Astrocyte of the cerebellum (primary cell): ENCODE results near the gene ANKRD40CL.
"Not testable (repeated sequence)": the region's sequence is repeated elsewhere in the genome, so short reads cannot be mapped to it uniquely, and the experiment has no call there.

ENCODE experiments used
- DNase-seq: peaks from one replicate; pipeline ENCODE4 v3.0.0-alpha.2; 2011; ENCODE audit warnings: low read depth
- H3K4me3 ChIP-seq: 2 replicates; pipeline ENCODE4 v1.5.1; 2011; ENCODE audit warnings: mild to moderate bottlenecking, low read depth, low read length, moderate library complexity
- CTCF ChIP-seq: IDR thresholded peaks from 2 replicates; pipeline ENCODE4 v1.5.1; 2012; ENCODE audit warnings: low read length, low read depth, moderate library complexity, mild to moderate bottlenecking; ENCODE audit errors: missing control alignments
- in situ Hi-C: cut with HindIII; loops from 2 replicates; pipeline ENCODE4 v1.10.0; 2017; ENCODE audit warnings: low sequenced_read_pairs

The ANKRD40CL gene

GRCh38 chr17:50807009-50807408 is 39.7 kb upstream of the ANKRD40CL start:
- DNase-seq, result no peak
- H3K4me3 ChIP-seq, result no peak overlapping the region
- TF ChIP-seq CTCF, result no peak
- in situ Hi-C loops, result no loop called here

DNA sequence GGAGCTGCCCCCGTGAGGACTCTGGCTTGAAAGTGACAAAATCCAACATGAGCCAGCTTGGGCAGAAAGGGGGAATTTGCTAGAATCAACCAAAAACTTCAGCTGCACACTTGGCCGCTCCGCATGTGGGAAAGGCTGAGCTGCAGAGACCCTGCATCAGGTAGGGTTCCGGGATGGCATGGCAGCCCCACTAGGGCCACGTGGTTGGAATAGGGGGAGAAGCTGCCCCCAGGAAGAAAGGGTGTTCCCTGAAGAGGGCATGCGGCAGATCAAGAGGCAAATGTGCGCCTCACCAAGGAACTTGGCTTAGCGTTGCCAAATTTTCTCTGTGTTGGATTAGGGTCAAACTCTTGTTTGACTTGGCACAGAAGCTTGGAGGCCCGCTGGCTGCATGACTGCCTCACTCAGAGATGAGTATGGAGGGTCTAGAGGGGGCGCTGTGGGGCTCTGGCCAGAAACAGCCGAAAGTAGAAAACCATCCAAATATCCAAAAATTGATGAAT is 38.9 kb upstream of the ANKRD40CL start:
- in situ Hi-C loops, result no loop called here
- peak; percentile 45 for TF ChIP-seq CTCF
- H3K4me3 ChIP-seq, result no peak overlapping the region
- DNase-seq, result no peak

DNA sequence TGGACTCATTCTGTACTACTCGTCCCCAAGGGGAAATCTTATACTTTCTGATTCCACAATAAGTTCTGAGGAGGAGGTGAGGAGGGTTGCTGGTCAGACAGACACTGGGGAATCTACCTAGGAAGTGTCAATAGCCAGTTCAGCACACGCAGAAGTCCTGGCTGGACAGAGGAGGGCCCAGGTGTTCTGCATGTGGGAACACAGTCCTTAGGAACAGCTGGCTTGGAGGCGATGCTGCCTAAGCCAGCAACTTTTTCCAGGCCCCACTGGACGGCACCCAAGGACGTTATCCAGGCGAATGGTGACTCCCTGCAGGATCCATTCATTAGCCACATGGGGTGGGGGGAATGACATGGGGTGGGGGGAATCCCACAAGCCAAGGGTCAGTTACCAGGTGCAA is 38.2 kb upstream of the ANKRD40CL start:
- no peak for TF ChIP-seq CTCF
- no peak for DNase-seq
- no peak overlapping the region for H3K4me3 ChIP-seq
- in situ Hi-C loops, result no loop called here

GRCh38 chr17:50804749-50805475 is 37.6 kb upstream of the ANKRD40CL start:
- in situ Hi-C loops, result loop anchor here (5.0 kb wide), 1 partner anchor 32 kb away; the partner anchor contains the start of gene WFIKKN2
- H3K4me3 ChIP-seq, DNase-seq: not testable (repeated sequence)

DNA sequence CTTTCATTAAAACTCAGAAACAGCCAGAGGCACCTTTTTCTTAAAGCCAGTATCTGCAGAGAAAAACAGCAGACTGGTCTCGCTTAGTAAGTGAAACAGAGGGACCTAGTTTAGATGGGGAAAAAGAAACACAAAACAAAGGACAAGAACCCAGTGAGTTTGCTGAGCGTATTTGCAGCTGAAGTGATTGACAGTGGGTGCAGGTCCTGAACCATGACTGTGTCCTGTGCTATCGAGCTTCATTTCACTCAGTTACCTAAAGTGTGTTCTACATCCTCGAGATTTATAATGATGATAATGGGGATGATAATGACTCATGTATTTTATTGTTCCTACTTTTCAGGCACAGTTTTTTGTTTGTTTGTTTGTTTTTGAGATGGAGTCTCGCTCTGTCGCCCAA is 36.4 kb upstream of the ANKRD40CL start:
- DNase-seq, result no peak
- in situ Hi-C loops, result loop anchor here (5.0 kb wide), 1 partner anchor 34 kb away; the partner anchor contains the start of gene WFIKKN2
- no peak for TF ChIP-seq CTCF
- no peak overlapping the region for H3K4me3 ChIP-seq

GRCh38 chr17:50802609-50803571 is 35.6 kb upstream of the ANKRD40CL start:
- TF ChIP-seq CTCF, result no peak
- no peak overlapping the region for H3K4me3 ChIP-seq
- no peak for DNase-seq
- in situ Hi-C loops, result loop anchor here (5.0 kb wide), 1 partner anchor 34 kb away; the partner anchor contains the start of gene WFIKKN2
